ACHN (cell line): ENCODE data around the gene CDON.
A peak's percentile ranks its signal among the peaks of the same experiment; 100 is the strongest.

Experiments
- DNase-seq: peaks from one replicate; pipeline ENCODE4 v3.0.0-alpha.2; 2015
- in situ Hi-C: cut with HindIII; loops from 2 replicates; pipeline ENCODE4 v1.10.0; 2017; ENCODE audit warnings: low sequenced_read_pairs, low pct_ligation_motif_present, low pct_unique_long_range_greater_than_20kb

The CDON gene

GRCh38 chr11:126062679-126063506 is at the start of gene CDON:
Gene CDON (minus strand): TSS chr11:126062866. CDS start chr11:126023476, 39,390 bp downstream.
- in situ Hi-C loops: no loop called here
- DNase-seq: peak; percentile 91

- DNase-seq: no peak
- in situ Hi-C loops: no loop called here
Observed at GRCh38 chr11:126111458-126112116, 48.9 kb upstream of the CDON start.

DNA sequence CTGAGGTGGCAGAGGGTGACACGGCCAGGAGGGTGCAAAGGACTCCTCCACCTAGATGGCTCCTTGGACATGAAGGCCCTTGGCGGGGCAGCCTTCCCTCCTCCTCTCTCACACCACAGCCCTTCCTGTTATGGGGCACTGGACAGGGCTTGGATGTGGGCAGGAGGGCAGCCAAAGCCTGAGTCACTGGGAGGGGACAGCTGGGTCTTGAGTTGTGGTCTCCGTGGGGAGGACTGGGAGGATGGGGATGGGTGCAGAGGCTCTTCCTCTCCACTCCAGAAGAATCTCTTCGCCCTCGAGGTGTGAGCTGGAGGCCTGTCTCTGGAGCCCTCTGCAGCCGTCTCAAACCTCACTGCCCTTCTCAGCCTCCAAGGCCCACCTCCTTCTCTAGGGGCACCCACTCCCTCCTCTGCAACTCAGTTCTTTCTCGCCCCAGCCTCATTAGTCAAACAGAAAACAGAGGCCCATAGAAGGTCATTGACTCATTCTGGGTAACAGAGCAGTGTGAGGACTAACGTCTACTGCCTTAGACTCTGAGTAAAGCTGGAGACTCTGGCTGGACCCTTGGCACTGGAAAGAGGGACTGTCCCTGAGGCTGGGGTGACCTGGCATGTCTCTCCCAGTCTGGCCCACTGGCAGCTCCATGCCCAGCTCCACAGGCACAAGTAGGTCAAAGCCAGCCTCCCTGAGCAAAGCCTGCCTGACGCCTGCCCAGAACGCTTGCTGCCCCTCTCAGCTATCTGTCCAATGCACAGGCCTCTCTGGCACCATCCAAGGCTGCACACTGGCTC is 47.5 kb upstream of the CDON start:
- DNase-seq: no peak
- in situ Hi-C loops: no loop called here

DNA sequence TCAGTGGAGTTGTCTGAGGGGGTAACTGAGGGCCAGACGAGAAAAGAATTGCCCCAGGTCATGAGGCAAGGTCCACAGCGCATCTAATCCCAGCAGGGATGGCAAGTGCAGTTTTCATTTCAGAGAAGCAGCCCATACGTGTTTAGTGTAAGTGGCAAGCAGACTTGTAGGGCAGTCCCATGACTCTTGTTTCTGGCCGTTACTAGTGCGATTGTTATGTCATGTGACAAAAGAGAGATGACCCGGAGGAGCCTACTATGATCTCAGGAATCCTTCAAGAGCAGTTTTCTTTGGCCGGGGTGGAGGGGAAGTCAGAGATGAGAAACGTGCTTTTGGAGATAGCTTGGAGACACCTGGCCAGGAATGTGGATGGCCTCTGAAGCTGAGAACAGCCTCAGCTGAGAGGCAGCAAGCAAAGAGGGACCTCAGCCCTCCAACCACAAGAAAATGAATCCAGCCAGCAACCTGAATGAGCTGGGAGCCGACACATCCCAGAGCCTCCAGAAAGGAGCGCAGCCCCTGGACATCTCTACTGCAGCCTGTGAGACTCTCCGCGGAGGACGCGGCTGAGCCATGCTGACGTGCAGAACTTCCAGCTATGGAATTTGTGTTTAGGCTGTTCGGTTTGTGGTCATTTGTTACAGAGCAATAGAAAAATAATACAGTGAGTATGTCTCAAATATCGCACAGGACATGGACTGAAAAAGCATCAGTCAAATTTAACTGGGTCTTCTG is 44.1 kb upstream of the CDON start:
- no peak for DNase-seq
- in situ Hi-C loops: no loop called here

- in situ Hi-C loops: no loop called here
- no peak for DNase-seq
Observed at GRCh38 chr11:126105748-126106080, 43.0 kb upstream of the CDON start.

- no peak for DNase-seq
- in situ Hi-C loops: no loop called here
Observed at GRCh38 chr11:126105022-126105747, 42.5 kb upstream of the CDON start.

DNA sequence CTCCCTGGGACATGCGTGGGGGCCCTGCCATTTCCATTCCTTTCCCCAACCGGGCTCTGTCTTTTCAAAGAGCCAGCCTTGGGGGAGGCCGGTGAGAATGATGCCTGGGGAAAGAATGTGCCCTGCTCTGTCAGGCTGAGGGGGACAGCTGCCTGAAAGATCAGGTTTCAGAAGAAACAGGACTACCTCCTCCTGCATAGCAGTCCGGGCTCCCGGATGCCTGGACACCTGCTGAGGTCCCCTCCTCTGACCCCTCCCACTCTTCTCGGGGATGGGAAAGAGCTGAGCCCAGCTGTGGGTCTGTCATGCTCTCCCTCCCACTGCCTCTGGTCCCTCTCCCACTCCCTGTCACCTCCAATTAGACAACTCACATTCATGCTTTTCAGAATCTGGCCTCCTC is 41.8 kb upstream of the CDON start:
- in situ Hi-C loops: no loop called here

GRCh38 chr11:126103150-126103549 is 40.5 kb upstream of the CDON start:
- DNase-seq: no peak
- in situ Hi-C loops: no loop called here

More for the DNA sequence above, 41.8 kb upstream of the CDON start:
- no peak for DNase-seq

DNA sequence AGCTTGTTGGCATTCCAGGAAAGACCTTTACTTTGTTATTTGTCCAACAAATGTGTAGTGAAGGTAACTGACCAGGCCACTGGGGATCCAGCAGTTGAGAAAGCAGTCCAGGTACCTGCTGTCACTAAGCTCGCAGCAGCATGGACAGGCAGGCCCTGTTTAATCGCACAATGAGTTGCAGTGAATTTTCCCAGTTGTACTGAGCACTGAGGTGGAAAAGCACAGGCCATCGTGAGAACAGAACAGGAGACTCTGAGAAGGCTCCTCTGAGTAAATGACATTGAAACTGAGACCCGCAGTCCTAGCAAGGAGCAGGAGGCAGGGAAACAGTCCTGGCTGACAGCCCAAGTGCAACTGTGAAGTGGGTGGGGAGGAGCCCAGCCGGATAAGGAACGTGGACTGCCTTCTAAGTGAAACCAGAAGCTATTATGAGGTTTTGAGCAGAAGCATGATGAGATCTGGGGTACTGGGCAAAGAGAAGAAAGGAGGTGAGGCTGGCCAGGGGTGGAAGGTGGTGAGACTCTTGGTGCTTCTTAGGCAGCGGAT is 39.8 kb upstream of the CDON start:
- no peak for DNase-seq
- in situ Hi-C loops: no loop called here

DNA sequence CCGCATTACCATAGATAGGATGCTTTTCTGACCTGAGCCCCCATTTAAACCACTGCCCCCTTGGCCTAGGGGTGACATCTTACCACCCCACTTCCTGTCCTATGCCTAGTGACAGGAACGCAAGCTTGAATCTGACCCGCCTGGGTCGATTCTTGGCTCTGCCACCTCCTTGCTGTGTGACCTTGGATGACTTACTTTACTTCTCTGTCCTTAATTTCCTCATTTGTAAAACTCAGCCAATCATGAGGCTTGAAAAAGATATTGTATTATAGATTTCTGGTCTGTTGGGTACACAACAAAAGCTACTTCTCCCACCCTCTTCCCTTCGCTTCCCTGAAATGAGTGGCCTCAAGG is 39.2 kb upstream of the CDON start:
- in situ Hi-C loops: no loop called here
- DNase-seq: no peak

GRCh38 chr11:126101251-126101929 is 38.7 kb upstream of the CDON start:
- DNase-seq: no peak
- in situ Hi-C loops: no loop called here

DNA sequence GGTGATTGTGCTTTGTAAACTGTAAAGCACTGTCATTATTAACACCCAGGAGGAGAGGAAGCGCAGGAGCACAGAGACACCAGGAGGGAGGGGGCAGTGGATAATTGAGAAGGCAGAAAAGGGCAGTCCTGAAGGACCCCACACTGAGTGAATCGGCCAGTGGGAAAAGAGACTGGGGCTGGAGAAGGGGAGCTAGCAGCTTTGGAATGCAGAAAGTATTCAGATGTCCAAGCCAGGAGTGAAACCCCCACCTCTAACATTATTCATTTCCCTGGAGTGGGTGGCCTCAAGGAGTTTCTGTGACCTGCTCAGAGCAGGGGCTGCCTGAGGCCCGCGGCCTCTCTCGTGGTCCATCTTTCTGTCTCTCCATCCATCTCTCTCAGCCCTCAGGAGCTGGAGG is 38.0 kb upstream of the CDON start:
- in situ Hi-C loops: no loop called here
- no peak for DNase-seq

DNA sequence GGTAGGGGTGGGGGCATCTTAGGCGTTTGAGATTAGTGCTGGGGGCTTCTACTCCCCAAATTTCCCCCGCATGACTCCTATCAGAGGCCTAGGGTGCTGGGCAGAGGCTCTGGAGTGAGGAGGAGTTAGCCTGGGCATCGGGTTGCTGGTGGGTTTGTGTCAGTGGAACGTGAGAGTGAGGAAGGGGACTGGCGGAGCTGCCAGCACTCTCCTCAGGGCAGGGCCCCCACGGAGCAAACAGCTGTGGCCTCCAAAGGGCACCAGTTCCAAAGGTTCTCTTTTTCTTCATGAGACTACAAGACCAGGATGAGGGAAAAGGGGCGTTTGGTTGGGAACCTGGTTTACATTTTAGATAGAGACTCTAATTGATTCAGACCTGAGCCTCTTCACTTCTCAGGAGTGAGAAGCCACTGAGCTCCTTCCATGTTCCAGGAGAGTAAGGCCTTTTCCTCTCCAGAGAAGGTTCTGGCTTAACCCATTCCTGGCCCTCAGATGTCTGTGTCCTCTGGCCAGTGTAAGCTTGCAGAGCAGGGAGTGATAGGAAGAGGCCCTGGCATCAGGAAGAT is 35.6 kb upstream of the CDON start:
- in situ Hi-C loops: no loop called here
- no peak for DNase-seq

DNA sequence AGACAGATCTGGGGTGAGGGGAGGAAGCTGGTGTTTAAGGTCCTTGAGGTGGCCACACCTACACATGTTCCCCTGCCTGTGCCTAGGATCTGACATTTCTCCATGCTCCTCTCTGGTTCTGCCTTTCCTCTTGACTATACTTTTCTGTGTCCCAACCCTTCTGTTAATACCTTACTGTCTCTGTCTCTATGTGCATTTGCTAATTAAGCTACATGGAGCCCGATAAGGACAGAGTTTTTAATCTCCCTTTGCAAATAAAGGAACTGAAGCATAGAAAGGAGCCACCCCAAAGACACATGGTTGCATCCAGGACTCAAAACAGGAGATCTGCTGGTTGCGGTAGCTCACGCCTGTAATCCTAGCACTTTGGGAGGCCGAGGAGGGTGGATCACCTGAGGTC is 33.1 kb upstream of the CDON start:
- in situ Hi-C loops: no loop called here
- DNase-seq: no peak

DNA sequence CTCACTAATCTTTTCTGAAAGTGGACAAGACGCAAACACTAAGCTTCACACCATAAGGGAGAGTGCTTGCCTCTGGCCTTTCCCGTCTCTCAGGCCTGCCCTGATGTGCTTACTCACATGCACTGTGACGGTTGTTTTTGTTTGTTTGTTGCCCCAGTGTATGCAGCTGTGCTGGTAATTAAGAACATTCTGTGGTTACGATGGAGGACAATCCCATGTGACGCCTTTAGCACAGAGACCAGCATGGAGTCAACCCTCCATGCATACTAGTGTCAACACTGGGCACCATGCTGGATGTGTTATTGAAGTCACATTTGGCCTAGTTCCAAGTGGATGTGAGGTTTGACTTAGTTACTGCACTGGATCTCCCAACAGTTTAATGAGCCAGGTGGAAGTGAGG is 27.8 kb upstream of the CDON start:
- no peak for DNase-seq
- in situ Hi-C loops: no loop called here

GRCh38 chr11:126088999-126089398 is 26.3 kb upstream of the CDON start:
- in situ Hi-C loops: no loop called here
- DNase-seq: no peak

DNA sequence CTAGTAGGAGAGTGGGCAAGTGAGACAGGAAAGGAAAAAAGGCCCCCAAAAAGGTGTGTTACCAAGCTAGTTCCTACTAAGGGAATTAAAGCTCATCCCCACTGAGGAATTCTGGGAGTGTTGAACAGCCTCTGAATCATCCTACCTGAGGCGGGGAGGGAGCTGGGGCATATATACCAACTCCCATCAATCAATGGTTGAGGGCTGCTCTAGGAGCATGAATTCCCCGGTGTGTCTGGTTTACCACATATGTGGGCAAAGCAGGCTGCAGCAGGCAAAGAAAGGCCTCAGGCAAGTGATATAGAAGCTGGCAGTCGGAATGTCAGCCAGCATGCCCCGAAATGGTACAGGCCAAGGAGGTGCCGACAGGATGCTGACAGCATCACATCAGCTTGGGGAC is 23.6 kb upstream of the CDON start:
- in situ Hi-C loops: no loop called here
- DNase-seq: no peak
